ENCODE results near the gene AFG1L.

DNA sequence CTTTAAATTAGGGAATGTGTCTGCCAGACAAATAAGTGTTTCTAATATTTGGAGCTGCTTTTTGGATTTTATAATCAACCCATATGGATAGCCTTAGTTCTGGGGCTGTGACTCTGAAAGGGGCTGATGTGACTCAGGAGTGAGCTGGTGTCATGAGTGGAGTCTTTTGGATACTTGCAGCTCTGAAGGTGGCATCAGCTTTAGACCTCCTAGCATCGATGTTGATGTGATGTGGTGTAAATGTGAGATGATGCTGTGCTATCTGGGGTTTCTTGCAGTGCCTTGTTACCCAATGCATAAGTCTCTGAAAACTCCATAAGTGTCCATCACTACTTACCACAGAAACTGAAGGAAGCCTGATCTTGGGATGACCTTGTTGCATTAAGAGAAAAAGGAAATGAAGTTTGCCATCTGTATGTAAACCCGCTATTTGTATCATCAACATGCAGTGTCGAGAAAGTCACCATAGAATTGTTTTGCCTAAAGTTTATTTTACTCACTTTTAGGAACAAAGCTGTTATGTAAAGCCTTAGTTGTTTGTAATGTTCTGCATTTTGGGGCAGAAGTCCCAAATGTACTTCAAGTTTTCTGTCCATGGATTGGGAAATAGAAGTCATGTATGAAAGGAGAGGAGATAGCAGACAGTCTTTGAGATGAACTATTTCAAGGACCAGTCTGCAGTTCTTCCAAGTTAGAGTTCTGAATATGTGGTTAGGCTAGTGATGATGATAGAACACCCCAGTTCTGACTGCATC lies 273.9 kb downstream of the AFG1L start:
- no peak for TF ChIP-seq EZH2 (IDR thresholded peaks at IDR 0.05; ENCODE audit: borderline replicate concordance, low read length)
- TF ChIP-seq, protein P1, sequence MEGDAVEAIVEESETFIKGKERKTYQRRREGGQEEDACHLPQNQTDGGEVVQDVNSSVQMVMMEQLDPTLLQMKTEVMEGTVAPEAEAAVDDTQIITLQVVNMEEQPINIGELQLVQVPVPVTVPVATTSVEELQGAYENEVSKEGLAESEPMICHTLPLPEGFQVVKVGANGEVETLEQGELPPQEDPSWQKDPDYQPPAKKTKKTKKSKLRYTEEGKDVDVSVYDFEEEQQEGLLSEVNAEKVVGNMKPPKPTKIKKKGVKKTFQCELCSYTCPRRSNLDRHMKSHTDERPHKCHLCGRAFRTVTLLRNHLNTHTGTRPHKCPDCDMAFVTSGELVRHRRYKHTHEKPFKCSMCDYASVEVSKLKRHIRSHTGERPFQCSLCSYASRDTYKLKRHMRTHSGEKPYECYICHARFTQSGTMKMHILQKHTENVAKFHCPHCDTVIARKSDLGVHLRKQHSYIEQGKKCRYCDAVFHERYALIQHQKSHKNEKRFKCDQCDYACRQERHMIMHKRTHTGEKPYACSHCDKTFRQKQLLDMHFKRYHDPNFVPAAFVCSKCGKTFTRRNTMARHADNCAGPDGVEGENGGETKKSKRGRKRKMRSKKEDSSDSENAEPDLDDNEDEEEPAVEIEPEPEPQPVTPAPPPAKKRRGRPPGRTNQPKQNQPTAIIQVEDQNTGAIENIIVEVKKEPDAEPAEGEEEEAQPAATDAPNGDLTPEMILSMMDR (IDR thresholded peaks at IDR 0.05; ENCODE audit: low read length) = no peak

Data from OCI-LY1 (cell line).